ENCODE data around the gene IDNK. TPM values are rescaled to one million over a fixed set of nuclear protein-coding genes. Genes with fewer than 3 reads are reported as not detected.

IDNK gene
- total and polyA plus RNA-seq, 2 of the 8 experiments (the other 6 are each of a cell fraction or from before 2014, with no cell fraction given), result 0.29 to 0.48 TPM

DNA sequence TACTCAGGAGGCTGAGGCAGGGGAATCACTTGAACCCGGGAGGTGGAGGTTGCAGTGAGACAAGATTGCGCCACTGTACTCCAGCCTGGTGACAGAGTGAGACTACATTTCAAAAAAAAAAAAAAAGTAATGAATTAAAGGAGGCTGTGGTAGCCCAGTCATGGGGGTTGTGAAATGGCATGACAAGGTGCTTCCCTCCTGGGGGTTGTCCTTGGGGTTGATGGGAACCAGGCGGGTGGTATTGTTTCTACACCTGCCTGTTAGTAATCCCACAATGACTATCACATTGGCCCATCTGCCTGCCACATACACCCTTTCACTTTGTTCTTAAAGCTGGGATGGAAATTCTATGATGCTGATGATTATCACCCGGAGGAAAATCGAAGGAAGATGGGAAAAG is 5.6 kb downstream of the IDNK start:
- H3K79me1 ChIP-seq (ENCODE audit: low read depth, low read length), result no peaks in the 10 kb centered on the region
- peaks cover 2% of the 10 kb centered on the region; the same call in 1 of the 2 replicates for H3K23me2 ChIP-seq (ENCODE audit: low read depth, low read length)
- no peak overlapping the region for H2BK15ac ChIP-seq (ENCODE audit: low read length)
- no peak overlapping the region for H3K9ac ChIP-seq (replicated peaks in 1 of 4; ENCODE audit: extremely low read depth in 1 of 4, low read depth in 3 of 4, low read length in 3 of 4)
- H3K4me3 ChIP-seq (ENCODE audit: extremely low read depth in 1 of 4, insufficient read depth in 2 of 4, low read depth in 3 of 4, low read length in 4 of 4), result no peak overlapping the region
- no peak for DNase-seq (ENCODE audit: low read depth in 1 of 2, low spot score in 2 of 2)
- no peak overlapping the region for H3K23ac ChIP-seq (ENCODE audit: insufficient read length)
- H4K20me1 ChIP-seq (replicated peaks in 1 of 2; ENCODE audit: control insufficient read depth in 1 of 2, insufficient read depth in 2 of 2, low read length in 2 of 2), result no peaks in the 10 kb centered on the region
- no peak overlapping the region for H3K27ac ChIP-seq (ENCODE audit: low read depth, low read length)
- H2BK120ac ChIP-seq (replicated peaks; ENCODE audit: low read depth, low read length), result no peak overlapping the region
- no peak overlapping the region for H2BK5ac ChIP-seq (ENCODE audit: low read depth, low read length)
- 96% methylated on average over 4 of the region's 5 CpGs; no CpG with 5 or more reads in 1 of the 2 experiments for WGBS, 2 experiments (ENCODE audit: extremely low coverage in 1 of 2, insufficient coverage in 1 of 2, insufficient read length in 1 of 2, insufficient replicate concordance in 2 of 2, low coverage in 1 of 2, low lambda C conversion rate in 2 of 2, missing lambda C conversion rate in 1 of 2)
- H3K4me1 ChIP-seq (replicated peaks in 1 of 4; ENCODE audit: control insufficient read depth in 3 of 4, insufficient read depth in 4 of 4, low read length in 3 of 4), result peaks cover 0 to 11% (median 3%) of the 10 kb centered on the region in 4 experiments; a peak in 1 of 7 replicates
- H3K79me2 ChIP-seq (ENCODE audit: control insufficient read depth in 1 of 2, insufficient read depth in 2 of 2, low read length in 2 of 2), result no peaks in the 10 kb centered on the region
- no peak overlapping the region for H3K14ac ChIP-seq (ENCODE audit: insufficient read length)
- H2AFZ ChIP-seq (ENCODE audit: low read length), result no peak overlapping the region
- no peak overlapping the region for H4K8ac ChIP-seq (ENCODE audit: extremely low read depth, insufficient read depth, low read length)
- no peak overlapping the region for H2BK12ac ChIP-seq (ENCODE audit: low read depth, low read length)
- no peak for FAIRE-seq
- no peaks in the 10 kb centered on the region for H3K9me3 ChIP-seq (ENCODE audit: insufficient read depth in 2 of 2, low read depth in 1 of 2, low read length in 1 of 2)
- no peak overlapping the region for H2AK5ac ChIP-seq (ENCODE audit: low read depth, low read length)
- no peak overlapping the region for H3K56ac ChIP-seq (replicated peaks; ENCODE audit: insufficient read length, low read depth, low read length)
- no peak overlapping the region for H4K5ac ChIP-seq (ENCODE audit: insufficient read length, low read depth, low read length)
- H3K4me2 ChIP-seq (ENCODE audit: insufficient read depth in 1 of 2, low read depth in 2 of 2, low read length in 2 of 2), result no peak overlapping the region
- H3K36me3 ChIP-seq (ENCODE audit: control insufficient read depth in 2 of 4, insufficient read depth in 4 of 4, low read length in 3 of 4), result no peaks in the 10 kb centered on the region
- no peak overlapping the region for H3K4ac ChIP-seq (replicated peaks; ENCODE audit: insufficient read length, low read depth, low read length)
- no peak overlapping the region for H2BK20ac ChIP-seq (ENCODE audit: low read length)
- no peak overlapping the region for H4K91ac ChIP-seq (replicated peaks; ENCODE audit: insufficient read length, low read length)
- ChIA-PET CTCF (ENCODE audit: partially characterized antibody) (interaction anchor here (1.4 to 8.0 kb wide), 3 partner anchors 12 to 84 kb away, joined by 3 to 75 read pairs (median 7); no protein-coding TSS in a partner anchor), POLR2A (ENCODE audit: partially characterized antibody) (interaction anchor here (2.1 kb wide), 2 partner anchors 21 to 79 kb away, joined by 5 to 7 read pairs; partner anchors contain the start of gene UBQLN1)
- no peak for TF ChIP-seq E2F6 (IDR thresholded peaks at IDR 0.05)
- TF ChIP-seq ASH2L (IDR thresholded peaks at IDR 0.05; ENCODE audit: low read length), result no peak
- TF ChIP-seq TBP (IDR thresholded peaks at IDR 0.05; ENCODE audit: low read depth, low read length), result no peak
- no peaks in the 10 kb centered on the region; a peak in 1 of 7 replicates for H3K27me3 ChIP-seq (replicated peaks in 1 of 4; ENCODE audit: control insufficient read depth in 3 of 4, extremely low read depth in 1 of 4, insufficient read depth in 3 of 4, low read length in 3 of 4)
- no peak overlapping the region for H3K18ac ChIP-seq (ENCODE audit: extremely low read depth, low read length)

All from H1 (cell line).